ENCODE data around the gene FFAR4. TPM values are rescaled to one million over a fixed set of nuclear protein-coding genes. Genes with fewer than 3 reads are reported as not detected.
"Not testable (repeated sequence)": the region's sequence is repeated elsewhere in the genome, so short reads cannot be mapped to it uniquely, and the experiment has no call there.

FFAR4 gene
- total RNA-seq (ENCODE audit: unreplicated experiment): not detected
- long read RNA-seq: 0 reads

GRCh38 chr10:93566435-93567276 lies at the start of gene FFAR4:
Gene FFAR4, plus strand, starts transcription at chr10:93566665. Its CDS starts 56 bp downstream, at chr10:93566721.
- no peak within 1 kb of the TSS for H3K27ac Mint-ChIP-seq (ENCODE audit: unreplicated experiment)
- peaks cover 12% of the 10 kb centered on the region for H3K36me3 Mint-ChIP-seq (ENCODE audit: unreplicated experiment)
- peaks cover 18% of the 10 kb centered on the region for H3K27me3 Mint-ChIP-seq (ENCODE audit: unreplicated experiment)
- H3K9me3 Mint-ChIP-seq (ENCODE audit: unreplicated experiment): peaks cover 5% of the 10 kb centered on the region
- H3K4me3 Mint-ChIP-seq (ENCODE audit: unreplicated experiment): peak within 1 kb of the TSS; percentile 92
- DNase-seq: peak; percentile 40
- TF ChIP-seq CTCF (IDR thresholded peaks at IDR 0.05; ENCODE audit: partially characterized antibody, unreplicated experiment): no peak
- peaks cover 1% of the 10 kb centered on the region for H3K4me1 Mint-ChIP-seq (ENCODE audit: low read depth, unreplicated experiment)

GRCh38 chr10:93518531-93518930 lies 47.9 kb upstream of the FFAR4 start:
- no peak overlapping the region for H3K27ac Mint-ChIP-seq (ENCODE audit: unreplicated experiment)
- DNase-seq: no peak

DNA sequence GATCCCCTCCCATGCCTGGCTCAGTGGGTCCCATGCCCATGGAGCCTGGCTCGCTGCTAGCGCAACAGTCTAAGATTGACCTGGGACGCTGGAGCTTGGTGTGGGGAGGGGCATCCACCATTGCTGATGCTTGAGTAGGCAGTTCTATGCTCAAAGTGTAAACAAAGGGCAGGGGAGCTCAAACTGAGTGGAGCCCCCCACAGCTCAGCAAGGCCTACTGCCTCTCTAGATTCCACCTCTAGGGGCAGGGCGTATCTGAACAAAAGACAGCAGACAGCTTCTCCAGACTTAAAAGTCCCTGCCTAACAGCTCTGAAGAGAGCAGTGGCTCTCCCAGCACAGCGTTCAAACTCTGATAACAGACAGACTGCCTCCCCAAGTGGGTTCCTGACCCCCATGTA lies 31.2 kb upstream of the FFAR4 start:
- Mint-ChIP-seq H3K4me3 (ENCODE audit: unreplicated experiment) (no peak overlapping the region), H3K36me3 (ENCODE audit: unreplicated experiment) (peaks cover 5% of the 10 kb centered on the region), H3K9me3 (ENCODE audit: unreplicated experiment) (peaks cover 1% of the 10 kb centered on the region), H3K27ac (ENCODE audit: unreplicated experiment) (no peak overlapping the region), H3K27me3 (ENCODE audit: unreplicated experiment) (no peaks in the 10 kb centered on the region), H3K4me1 (ENCODE audit: low read depth, unreplicated experiment) (no peaks in the 10 kb centered on the region)
- no peak for DNase-seq
- no peak for TF ChIP-seq CTCF (IDR thresholded peaks at IDR 0.05; ENCODE audit: partially characterized antibody, unreplicated experiment)

More at GRCh38 chr10:93518531-93518930, 47.9 kb upstream of the FFAR4 start:
- no peak for TF ChIP-seq CTCF (IDR thresholded peaks at IDR 0.05; ENCODE audit: partially characterized antibody, unreplicated experiment)
- peaks cover 17% of the 10 kb centered on the region for H3K36me3 Mint-ChIP-seq (ENCODE audit: unreplicated experiment)
- H3K4me3 Mint-ChIP-seq (ENCODE audit: unreplicated experiment): no peak overlapping the region
- peaks cover 3% of the 10 kb centered on the region for H3K9me3 Mint-ChIP-seq (ENCODE audit: unreplicated experiment)
- no peaks in the 10 kb centered on the region for H3K4me1 Mint-ChIP-seq (ENCODE audit: low read depth, unreplicated experiment)
- H3K27me3 Mint-ChIP-seq (ENCODE audit: unreplicated experiment): peaks cover 1% of the 10 kb centered on the region

DNA sequence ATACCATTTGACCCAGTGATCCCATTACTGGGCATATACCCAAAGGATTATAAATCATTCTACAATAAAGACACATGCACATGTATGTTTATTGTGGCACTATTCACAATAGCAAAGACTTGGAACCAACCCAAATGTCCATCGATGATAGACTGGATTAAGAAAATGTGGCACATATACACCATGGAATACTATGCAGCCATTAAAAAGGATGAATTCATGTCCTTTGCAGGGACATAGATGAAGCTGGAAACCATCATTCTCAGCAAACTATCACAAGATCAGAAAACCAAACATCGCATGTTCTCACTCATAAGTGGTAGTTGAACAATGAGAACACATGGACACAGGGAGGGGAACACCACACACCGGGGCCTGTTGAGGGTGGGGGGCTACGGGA lies 25.6 kb upstream of the FFAR4 start:
- H3K4me3 Mint-ChIP-seq (ENCODE audit: unreplicated experiment); H3K36me3 Mint-ChIP-seq (ENCODE audit: unreplicated experiment); H3K4me1 Mint-ChIP-seq (ENCODE audit: low read depth, unreplicated experiment); H3K9me3 Mint-ChIP-seq (ENCODE audit: unreplicated experiment); DNase-seq; H3K27ac Mint-ChIP-seq (ENCODE audit: unreplicated experiment); H3K27me3 Mint-ChIP-seq (ENCODE audit: unreplicated experiment): not testable (repeated sequence)

GRCh38 chr10:93541402-93542357 lies 24.8 kb upstream of the FFAR4 start:
- no peak overlapping the region for H3K4me3 Mint-ChIP-seq (ENCODE audit: unreplicated experiment)

More at GRCh38 chr10:93541402-93542357, 24.8 kb upstream of the FFAR4 start:
- Mint-ChIP-seq H3K4me1 (ENCODE audit: low read depth, unreplicated experiment) (peaks cover 7% of the 10 kb centered on the region), H3K9me3 (ENCODE audit: unreplicated experiment) (no peaks in the 10 kb centered on the region), H3K27ac (ENCODE audit: unreplicated experiment) (peak overlapping the region; percentile 85), H3K36me3 (ENCODE audit: unreplicated experiment) (no peaks in the 10 kb centered on the region), H3K27me3 (ENCODE audit: unreplicated experiment) (no peaks in the 10 kb centered on the region)
- peak; percentile 90 for TF ChIP-seq CTCF (IDR thresholded peaks at IDR 0.05; ENCODE audit: partially characterized antibody, unreplicated experiment)
- peak; percentile 73 for DNase-seq
